ENCODE measurements around the gene SEPTIN1. TPM values are rescaled to one million over a fixed set of nuclear protein-coding genes. Genes with fewer than 3 reads are reported as not detected.

The SEPTIN1 gene
- total RNA-seq, 2 experiments from 2014 or later, result 155 to 159 TPM

GRCh38 chr16:30394592-30395154, 12.3 kb upstream of the SEPTIN1 start:
- ATAC-seq, result peak; percentile 6
- Mint-ChIP-seq H3K27me3 (no peaks in the 10 kb centered on the region), H3K9me3 (ENCODE audit: low read depth) (no peaks in the 10 kb centered on the region), H3K27ac (peak overlapping the region; percentile 39), H3K36me3 (ENCODE audit: low read depth) (peaks cover 17% of the 10 kb centered on the region), H3K4me1 (peaks cover 23% of the 10 kb centered on the region), H3K4me3 (peak overlapping the region; percentile 81)
- POLR2A ChIA-PET, result interaction anchor here (1.7 kb wide), 1 partner anchor 13 kb away, joined by 8 read pairs; the partner anchor contains the start of gene ZNF771
- DNase-seq, result no peak
- CTCF ChIA-PET, result interaction anchor here (0.5 to 3.0 kb wide), 7 partner anchors 12 to 316 kb away, joined by 3 to 18 read pairs (median 5); partner anchors contain the start of genes ITGAL, SEPTIN1 and ZNF771
- intact Hi-C loops (cut with DNase I, micrococcal nuclease), result loop anchor here (1.0 to 2.0 kb wide), 5 partner anchors 12 to 39 kb away; partner anchors contain the start of genes CD2BP2 (in 1 of the 2), SEPTIN1 (in 1 of the 2) and ZNF771 (in 1 of the 2)

- Mint-ChIP-seq H3K27me3 (no peaks in the 10 kb centered on the region), H3K36me3 (ENCODE audit: low read depth) (peaks cover 26% of the 10 kb centered on the region), H3K27ac (peak overlapping the region; percentile 98), H3K4me3 (peak overlapping the region; percentile 84), H3K9me3 (ENCODE audit: low read depth) (no peaks in the 10 kb centered on the region), H3K4me1 (peaks cover 45% of the 10 kb centered on the region)
- DNase-seq (no peak), ATAC-seq (no peak)
- intact Hi-C loops (cut with DNase I, micrococcal nuclease), result loop anchor here in 1 of 2 experiments (2.0 kb wide), 1 partner anchor 25 kb away; no protein-coding TSS in a partner anchor
- POLR2A ChIA-PET, result interaction anchor here (1.1 to 1.4 kb wide), 2 partner anchors 24 to 46 kb away, joined by 3 to 6 read pairs; partner anchors contain the start of genes DCTPP1 and ZNF771
- CTCF ChIA-PET, result interaction anchor here (1.3 to 2.5 kb wide), 7 partner anchors 12 to 232 kb away, joined by 3 to 18 read pairs (median 8); partner anchors contain the start of genes DCTPP1, TBC1D10B and ZNF48
Observed at GRCh38 chr16:30383521-30383920, 1.2 kb upstream of the SEPTIN1 start.

GRCh38 chr16:30381291-30382041, 895 bp downstream of the SEPTIN1 start:
- DNase-seq (peak; percentile 64), ATAC-seq (no peak)
- H3K4me3 Mint-ChIP-seq, result peak overlapping the region; percentile 84
- intact Hi-C loops (cut with DNase I, micrococcal nuclease), result loop anchor here (1.0 to 2.0 kb wide), 3 partner anchors 14 to 27 kb away; partner anchors contain the start of genes ZNF48 (in 1 of the 2) and ZNF771 (in 1 of the 2)
- peaks cover 30% of the 10 kb centered on the region for H3K36me3 Mint-ChIP-seq (ENCODE audit: low read depth)
- H3K4me1 Mint-ChIP-seq, result peaks cover 51% of the 10 kb centered on the region
- H3K27me3 Mint-ChIP-seq, result no peaks in the 10 kb centered on the region
- H3K27ac Mint-ChIP-seq, result peak overlapping the region; percentile 98
- no peaks in the 10 kb centered on the region for H3K9me3 Mint-ChIP-seq (ENCODE audit: low read depth)
- CTCF ChIA-PET, result interaction anchor here (0.5 to 1.9 kb wide), 6 partner anchors 11 to 313 kb away, joined by 3 to 8 read pairs (median 4); partner anchors contain the start of gene DCTPP1
- POLR2A ChIA-PET, result interaction anchor here (1.5 kb wide), 1 partner anchor 36 kb away, joined by 8 read pairs; no protein-coding TSS in a partner anchor

GRCh38 chr16:30380803-30381208, 1.6 kb downstream of the SEPTIN1 start:
- Mint-ChIP-seq H3K4me3 (peak overlapping the region; percentile 84), H3K27me3 (no peaks in the 10 kb centered on the region), H3K4me1 (peaks cover 51% of the 10 kb centered on the region), H3K36me3 (ENCODE audit: low read depth) (peaks cover 30% of the 10 kb centered on the region), H3K27ac (peak overlapping the region; percentile 98), H3K9me3 (ENCODE audit: low read depth) (no peaks in the 10 kb centered on the region)
- no peak for DNase-seq
- intact Hi-C loops (cut with DNase I, micrococcal nuclease), result no loop called here
- ATAC-seq, result no peak
- ChIA-PET CTCF (interaction anchor here (0.7 to 1.3 kb wide), 3 partner anchors 10 to 218 kb away, joined by 3 to 4 read pairs (median 3); no protein-coding TSS in a partner anchor), POLR2A (no interaction called here)

GRCh38 chr16:30380072-30380802, 2.1 kb downstream of the SEPTIN1 start:
- intact Hi-C loops (cut with DNase I, micrococcal nuclease), result no loop called here
- POLR2A ChIA-PET, result no interaction called here
- ATAC-seq, result no peak
- Mint-ChIP-seq H3K9me3 (ENCODE audit: low read depth) (no peaks in the 10 kb centered on the region), H3K27ac (peak overlapping the region; percentile 99), H3K27me3 (no peaks in the 10 kb centered on the region), H3K36me3 (ENCODE audit: low read depth) (peaks cover 30% of the 10 kb centered on the region), H3K4me1 (peaks cover 49% of the 10 kb centered on the region), H3K4me3 (peak overlapping the region; percentile 99)
- DNase-seq, result no peak
- CTCF ChIA-PET, result interaction anchor here (0.7 to 1.3 kb wide), 2 partner anchors 53 to 218 kb away, joined by 3 to 4 read pairs; no protein-coding TSS in a partner anchor

GRCh38 chr16:30379158-30379783, 3.1 kb downstream of the SEPTIN1 start:
- H3K4me1 Mint-ChIP-seq, result peaks cover 49% of the 10 kb centered on the region

GRCh38 chr16:30378236-30379157, 3.9 kb downstream of the SEPTIN1 start:
- POLR2A ChIA-PET, result interaction anchor here (0.6 to 0.7 kb wide), 3 partner anchors 9 to 322 kb away, joined by 3 to 4 read pairs (median 4); no protein-coding TSS in a partner anchor
- H3K9me3 Mint-ChIP-seq (ENCODE audit: low read depth), result no peaks in the 10 kb centered on the region

More at GRCh38 chr16:30379158-30379783, 3.1 kb downstream of the SEPTIN1 start:
- CTCF ChIA-PET, result interaction anchor here (1.7 kb wide), 1 partner anchor 28 kb away, joined by 3 read pairs; the partner anchor contains the start of gene ZNF771
- H3K9me3 Mint-ChIP-seq (ENCODE audit: low read depth), result no peaks in the 10 kb centered on the region
- intact Hi-C loops (cut with DNase I, micrococcal nuclease), result loop anchor here (2.0 to 10.0 kb wide), 5 partner anchors 16 to 1554 kb away; partner anchors contain the start of genes ATXN2L (in 1 of the 2), FUS (in 1 of the 2), ITGAL (in 1 of the 2) and PAGR1 (in 1 of the 2)
- POLR2A ChIA-PET, result no interaction called here
- H3K27me3 Mint-ChIP-seq, result no peaks in the 10 kb centered on the region
- ATAC-seq, result no peak
- H3K4me3 Mint-ChIP-seq, result peak overlapping the region; percentile 99
- DNase-seq, result peak; percentile 26
- H3K27ac Mint-ChIP-seq, result peak overlapping the region; percentile 99
- H3K36me3 Mint-ChIP-seq (ENCODE audit: low read depth), result peaks cover 30% of the 10 kb centered on the region

GRCh38 chr16:30377812-30378235, 4.5 kb downstream of the SEPTIN1 start:
- H3K4me3 Mint-ChIP-seq, result peak overlapping the region; percentile 99
- H3K36me3 Mint-ChIP-seq (ENCODE audit: low read depth), result peaks cover 30% of the 10 kb centered on the region
- H3K4me1 Mint-ChIP-seq, result peaks cover 39% of the 10 kb centered on the region
- DNase-seq, result peak; percentile 92
- CTCF ChIA-PET, result interaction anchor here (0.7 to 1.7 kb wide), 3 partner anchors 30 to 43 kb away, joined by 3 to 4 read pairs (median 3); partner anchors contain the start of gene ZNF771
- H3K9me3 Mint-ChIP-seq (ENCODE audit: low read depth), result no peaks in the 10 kb centered on the region
- POLR2A ChIA-PET, result interaction anchor here (0.6 to 0.7 kb wide), 4 partner anchors 9 to 323 kb away, joined by 3 to 4 read pairs (median 4); no protein-coding TSS in a partner anchor
- H3K27me3 Mint-ChIP-seq, result no peaks in the 10 kb centered on the region
- peak overlapping the region; percentile 99 for H3K27ac Mint-ChIP-seq
- intact Hi-C loops (cut with DNase I, micrococcal nuclease), result loop anchor here (1.0 to 10.0 kb wide), 15 partner anchors 8 to 1553 kb away; partner anchors contain the start of genes TBC1D10B (in 2 of the 2), ALDOA (in 1 of the 2), ATXN2L (in 1 of the 2) and CD2BP2 (in 1 of the 2)
- peak; percentile 34 for ATAC-seq

More at GRCh38 chr16:30378236-30379157, 3.9 kb downstream of the SEPTIN1 start:
- Mint-ChIP-seq H3K4me3 (peak overlapping the region; percentile 99), H3K36me3 (ENCODE audit: low read depth) (peaks cover 30% of the 10 kb centered on the region), H3K27me3 (no peaks in the 10 kb centered on the region), H3K27ac (peak overlapping the region; percentile 99), H3K4me1 (peaks cover 44% of the 10 kb centered on the region)
- intact Hi-C loops (cut with DNase I, micrococcal nuclease), result loop anchor here (1.0 to 10.0 kb wide), 13 partner anchors 8 to 1554 kb away; partner anchors contain the start of genes TBC1D10B (in 2 of the 2), ALDOA (in 1 of the 2), ATXN2L (in 1 of the 2) and CD2BP2 (in 1 of the 2)
- peak; percentile 87 for ATAC-seq
- CTCF ChIA-PET, result interaction anchor here (0.7 to 1.7 kb wide), 3 partner anchors 29 to 44 kb away, joined by 3 to 4 read pairs (median 3); partner anchors contain the start of gene ZNF771
- DNase-seq, result peak; percentile 100

Data from activated CD4-positive, alpha-beta T cell treated with anti-CD3 and anti-CD28 coated beads for 36 hours (primary cell).